ENCODE data around the gene GRM8. TPM values are rescaled to one million over a fixed set of nuclear protein-coding genes. Genes with fewer than 3 reads are reported as not detected.

The GRM8 gene
- total RNA-seq, 4 donors from 2014 or later, result 0.11 TPM; not detected in 3

DNA sequence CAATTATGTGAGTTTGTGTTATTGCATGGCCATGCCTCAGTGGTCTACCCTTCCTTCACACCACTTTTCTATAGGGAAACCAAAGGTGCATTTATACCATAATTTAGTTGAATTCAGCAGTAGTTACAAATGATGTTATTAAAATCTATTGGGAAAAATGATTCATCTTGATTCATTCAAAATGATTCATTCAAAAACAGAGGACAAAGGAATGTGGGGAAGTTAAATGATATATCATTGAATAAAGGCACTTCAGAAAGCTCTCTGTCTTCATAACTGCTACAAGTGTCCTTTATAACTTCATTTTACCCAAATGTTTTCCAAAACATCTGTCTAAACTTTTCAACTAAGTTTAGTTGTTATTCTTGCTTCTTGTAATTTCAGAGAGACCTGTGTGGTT is 722.9 kb downstream of the GRM8 start:
- no peak for DNase-seq (ENCODE audit: extremely low spot score)
- Histone ChIP-seq H3K36me3 (no peaks in the 10 kb centered on the region), H3K4me3 (no peak overlapping the region), H3K9me3 (no peaks in the 10 kb centered on the region), H3K27me3 (no peaks in the 10 kb centered on the region), H3K27ac (replicated peaks in 1 of 4) (no peak overlapping the region), H3K4me1 (no peaks in the 10 kb centered on the region)
- no peak for TF ChIP-seq POLR2A (IDR thresholded peaks at IDR 0.05; ENCODE audit: low read depth)
- no peak for TF ChIP-seq EP300 (IDR thresholded peaks at IDR 0.05)
- TF ChIP-seq POLR2AphosphoS5 (IDR thresholded peaks at IDR 0.05), result no peak
- TF ChIP-seq, protein P1, sequence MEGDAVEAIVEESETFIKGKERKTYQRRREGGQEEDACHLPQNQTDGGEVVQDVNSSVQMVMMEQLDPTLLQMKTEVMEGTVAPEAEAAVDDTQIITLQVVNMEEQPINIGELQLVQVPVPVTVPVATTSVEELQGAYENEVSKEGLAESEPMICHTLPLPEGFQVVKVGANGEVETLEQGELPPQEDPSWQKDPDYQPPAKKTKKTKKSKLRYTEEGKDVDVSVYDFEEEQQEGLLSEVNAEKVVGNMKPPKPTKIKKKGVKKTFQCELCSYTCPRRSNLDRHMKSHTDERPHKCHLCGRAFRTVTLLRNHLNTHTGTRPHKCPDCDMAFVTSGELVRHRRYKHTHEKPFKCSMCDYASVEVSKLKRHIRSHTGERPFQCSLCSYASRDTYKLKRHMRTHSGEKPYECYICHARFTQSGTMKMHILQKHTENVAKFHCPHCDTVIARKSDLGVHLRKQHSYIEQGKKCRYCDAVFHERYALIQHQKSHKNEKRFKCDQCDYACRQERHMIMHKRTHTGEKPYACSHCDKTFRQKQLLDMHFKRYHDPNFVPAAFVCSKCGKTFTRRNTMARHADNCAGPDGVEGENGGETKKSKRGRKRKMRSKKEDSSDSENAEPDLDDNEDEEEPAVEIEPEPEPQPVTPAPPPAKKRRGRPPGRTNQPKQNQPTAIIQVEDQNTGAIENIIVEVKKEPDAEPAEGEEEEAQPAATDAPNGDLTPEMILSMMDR (IDR thresholded peaks at IDR 0.05), result no peak
- intact Hi-C loops (cut with DNase I), result no loop called here

GRCh38 chr7:126529254-126529653 is 723.5 kb downstream of the GRM8 start:
- H3K9me3 ChIP-seq, result no peaks in the 10 kb centered on the region
- intact Hi-C loops (cut with DNase I), result no loop called here
- no peak overlapping the region for H3K27ac ChIP-seq (replicated peaks in 1 of 4)
- H3K4me3 ChIP-seq, result no peak overlapping the region
- 90% methylated on average over 3 of the region's 3 CpGs for WGBS
- no peaks in the 10 kb centered on the region for H3K4me1 ChIP-seq
- DNase-seq (ENCODE audit: extremely low spot score), result no peak
- no peaks in the 10 kb centered on the region for H3K36me3 ChIP-seq
- no peak for TF ChIP-seq POLR2AphosphoS5 (IDR thresholded peaks at IDR 0.05)
- TF ChIP-seq, protein P1 (IDR thresholded peaks at IDR 0.05), result no peak
- TF ChIP-seq POLR2A (IDR thresholded peaks at IDR 0.05; ENCODE audit: low read depth), result no peak
- TF ChIP-seq EP300 (IDR thresholded peaks at IDR 0.05), result no peak
- no peaks in the 10 kb centered on the region for H3K27me3 ChIP-seq

- no peaks in the 10 kb centered on the region for H3K9me3 ChIP-seq
- TF ChIP-seq POLR2AphosphoS5 (IDR thresholded peaks at IDR 0.05) (no peak), EP300 (IDR thresholded peaks at IDR 0.05) (no peak)
- TF ChIP-seq, protein P1 (IDR thresholded peaks at IDR 0.05), result no peak
- WGBS, result 90% methylated on average over 2 of the region's 2 CpGs
These were observed 726.8 kb downstream of the GRM8 start for GRCh38 chr7:126525906-126526305.

GRCh38 chr7:126524967-126525366 is 727.8 kb downstream of the GRM8 start:
- H3K27ac ChIP-seq (replicated peaks in 1 of 4), result no peak overlapping the region
- DNase-seq (ENCODE audit: extremely low spot score), result no peak
- H3K4me1 ChIP-seq, result no peaks in the 10 kb centered on the region
- no peak for TF ChIP-seq POLR2A (IDR thresholded peaks at IDR 0.05; ENCODE audit: low read depth)
- no peak for TF ChIP-seq POLR2AphosphoS5 (IDR thresholded peaks at IDR 0.05)
- TF ChIP-seq EP300 (IDR thresholded peaks at IDR 0.05), result no peak
- TF ChIP-seq, protein P1 (IDR thresholded peaks at IDR 0.05), result no peak
- no peaks in the 10 kb centered on the region for H3K27me3 ChIP-seq
- H3K36me3 ChIP-seq, result no peaks in the 10 kb centered on the region
- no peaks in the 10 kb centered on the region for H3K9me3 ChIP-seq
- WGBS, result 80% methylated on average over 1 of the region's 1 CpG
- intact Hi-C loops (cut with DNase I), result no loop called here
- no peak overlapping the region for H3K4me3 ChIP-seq

More at GRCh38 chr7:126525906-126526305, 726.8 kb downstream of the GRM8 start:
- H3K4me3 ChIP-seq, result no peak overlapping the region
- no peaks in the 10 kb centered on the region for H3K36me3 ChIP-seq
- no peaks in the 10 kb centered on the region for H3K27me3 ChIP-seq
- no peaks in the 10 kb centered on the region for H3K4me1 ChIP-seq
- intact Hi-C loops (cut with DNase I), result no loop called here
- DNase-seq (ENCODE audit: extremely low spot score), result no peak
- no peak overlapping the region for H3K27ac ChIP-seq (replicated peaks in 1 of 4)

DNA sequence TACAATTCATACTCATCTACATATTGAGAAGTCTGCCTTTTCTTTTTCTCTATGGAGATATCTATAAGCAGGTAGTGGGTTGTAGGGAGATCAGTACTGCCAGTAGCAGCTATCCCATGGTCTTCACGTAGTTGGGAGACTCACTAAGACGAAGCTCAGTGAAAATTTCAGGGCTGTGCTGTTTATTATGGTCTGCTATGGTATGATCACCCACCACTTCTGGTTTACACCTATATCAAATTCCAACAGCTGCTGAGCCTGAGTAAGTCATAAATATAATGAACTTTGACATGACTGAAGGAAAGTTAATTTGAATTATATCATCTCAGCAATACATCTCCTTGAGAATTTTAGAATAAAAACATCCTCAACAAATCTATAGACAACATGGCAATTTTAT is 741.7 kb downstream of the GRM8 start:
- 45% methylated on average over 2 of the region's 2 CpGs for WGBS
- TF ChIP-seq POLR2AphosphoS5 (IDR thresholded peaks at IDR 0.05) (no peak), EP300 (IDR thresholded peaks at IDR 0.05) (no peak), POLR2A (IDR thresholded peaks at IDR 0.05; ENCODE audit: low read depth) (no peak)
- TF ChIP-seq, protein P1 (IDR thresholded peaks at IDR 0.05), result no peak
- Histone ChIP-seq H3K36me3 (no peaks in the 10 kb centered on the region), H3K9me3 (peaks cover 0 to 8% (median 0%) of the 10 kb centered on the region in 4 donors), H3K4me3 (no peak overlapping the region), H3K27me3 (no peaks in the 10 kb centered on the region), H3K4me1 (no peaks in the 10 kb centered on the region), H3K27ac (replicated peaks in 1 of 4) (no peak overlapping the region)
- intact Hi-C loops (cut with DNase I), result no loop called here
- no peak for DNase-seq (ENCODE audit: extremely low spot score)
